HG02759 (cell line): ENCODE results near the gene CPTP.

Source experiments
- ATAC-seq: cut with Tn5 transposase; IDR thresholded peaks from one replicate; pipeline ENCODE4 v1.9.1; 2021; ENCODE audit warnings: mild to moderate bottlenecking, moderate library complexity; ENCODE audit not compliant: unreplicated experiment

The CPTP gene

GRCh38 chr1:1317420-1317819 lies 7.2 kb upstream of the CPTP start:
- no peak for ATAC-seq

DNA sequence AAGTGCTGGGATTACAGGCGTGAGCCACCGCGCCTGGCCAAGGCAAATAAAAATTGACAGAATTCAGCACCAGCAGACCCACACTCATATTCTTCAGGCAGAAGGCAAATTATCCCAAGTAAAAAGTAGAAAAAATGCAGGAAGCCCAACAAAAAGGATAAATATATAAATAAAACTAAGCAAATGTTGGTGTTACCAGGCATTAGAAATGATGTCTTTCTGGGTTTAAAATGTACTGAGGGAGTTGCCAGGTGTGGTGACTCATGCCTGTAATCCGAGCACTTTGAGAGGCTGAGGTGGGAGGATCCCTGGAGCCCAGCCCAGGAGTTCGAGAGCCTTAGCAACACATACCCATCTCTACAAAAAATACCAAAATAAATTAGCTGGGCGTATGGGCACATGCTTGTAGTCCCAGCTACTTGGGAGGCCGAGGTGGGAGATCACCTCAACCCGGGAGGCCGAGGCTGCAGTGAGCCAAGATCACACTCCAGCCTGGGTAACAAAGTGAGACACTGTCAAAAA lies 6.4 kb upstream of the CPTP start:
- no peak for ATAC-seq

GRCh38 chr1:1318777-1319645 lies 5.6 kb upstream of the CPTP start:
- ATAC-seq, result no peak

- ATAC-seq, result no peak
Measured at GRCh38 chr1:1319646-1319941, 5.0 kb upstream of the CPTP start.

DNA sequence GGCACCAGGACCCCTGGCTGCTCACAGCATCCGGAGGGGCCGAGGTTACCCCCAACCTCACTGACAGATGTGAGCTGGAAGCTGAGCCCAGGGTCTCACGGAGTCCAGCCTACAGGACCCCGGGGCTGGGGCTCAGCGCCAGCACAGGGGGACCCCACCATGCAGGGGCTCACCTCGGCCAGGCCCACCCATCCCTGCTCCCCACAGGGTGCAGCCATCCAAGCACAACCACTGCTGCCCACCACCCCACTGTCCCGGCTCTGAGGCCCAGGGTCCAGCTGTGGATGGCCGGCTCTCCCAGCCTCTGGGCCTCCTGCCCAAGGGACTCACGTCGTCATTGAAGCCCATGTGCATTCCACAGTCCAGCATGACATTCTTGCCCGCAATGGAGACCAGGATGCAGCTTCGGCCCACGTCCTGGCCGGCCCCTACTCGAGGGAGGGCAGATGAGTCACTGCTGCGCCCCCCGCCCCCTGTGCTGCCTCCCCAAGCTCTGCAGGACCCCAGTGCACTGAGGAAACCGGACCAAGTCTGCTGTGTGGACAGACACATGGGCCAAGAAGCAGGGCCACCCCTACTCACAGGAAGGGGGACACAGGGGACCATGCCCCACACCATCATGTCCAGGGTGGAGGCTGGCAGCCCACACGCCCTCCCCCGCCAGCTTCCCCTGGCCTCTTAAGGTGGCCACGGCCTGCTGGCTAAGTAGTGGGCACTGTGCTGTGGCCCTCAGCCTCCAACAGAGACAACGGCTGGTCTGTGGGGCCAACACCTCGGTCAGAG lies 3.7 kb upstream of the CPTP start:
- ATAC-seq, result no peak

DNA sequence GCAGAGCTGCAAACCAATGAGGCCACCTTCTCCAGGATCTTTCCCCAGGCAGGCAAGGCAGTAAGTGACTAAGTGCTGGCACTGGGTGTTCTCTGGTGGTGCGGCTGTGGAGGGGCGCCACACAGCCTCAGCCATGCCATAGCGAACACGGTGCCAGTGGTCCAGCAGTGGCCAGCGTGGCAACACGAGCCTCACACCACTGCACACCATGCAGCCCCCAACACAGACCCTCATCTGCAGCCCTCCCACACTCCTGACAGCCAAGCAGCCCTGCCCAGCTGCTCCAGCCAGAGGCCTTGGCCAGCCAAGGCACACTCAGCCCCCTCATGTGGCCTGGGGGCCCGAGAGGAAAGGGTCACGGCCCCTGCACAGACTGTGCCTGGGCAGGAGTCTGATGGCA lies 3.1 kb upstream of the CPTP start:
- no peak for ATAC-seq

DNA sequence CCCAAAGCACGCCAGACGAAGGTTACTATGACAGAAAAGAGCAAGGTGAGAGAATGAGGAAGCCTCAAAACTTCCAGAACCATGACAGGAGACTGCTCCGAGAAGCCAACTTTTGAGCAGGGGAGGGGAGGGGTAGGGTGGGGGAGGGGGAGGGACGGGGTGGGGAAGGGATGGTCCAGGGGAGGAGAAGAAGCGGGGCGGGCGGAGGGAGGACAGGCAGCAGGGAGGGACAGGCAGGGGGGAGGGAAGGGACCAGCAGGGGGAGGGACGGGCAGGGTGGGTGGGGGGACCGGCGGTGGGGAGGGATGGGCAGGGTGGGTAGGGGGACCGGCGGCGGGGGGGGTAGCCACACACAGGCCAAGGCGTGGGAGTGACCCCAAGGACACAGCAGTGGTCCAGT lies 2.2 kb upstream of the CPTP start:
- ATAC-seq, result no peak

GRCh38 chr1:1322952-1323351 lies 1.6 kb upstream of the CPTP start:
- no peak for ATAC-seq

- ATAC-seq, result no peak
Measured at GRCh38 chr1:1324084-1324523, 498 bp upstream of the CPTP start.

DNA sequence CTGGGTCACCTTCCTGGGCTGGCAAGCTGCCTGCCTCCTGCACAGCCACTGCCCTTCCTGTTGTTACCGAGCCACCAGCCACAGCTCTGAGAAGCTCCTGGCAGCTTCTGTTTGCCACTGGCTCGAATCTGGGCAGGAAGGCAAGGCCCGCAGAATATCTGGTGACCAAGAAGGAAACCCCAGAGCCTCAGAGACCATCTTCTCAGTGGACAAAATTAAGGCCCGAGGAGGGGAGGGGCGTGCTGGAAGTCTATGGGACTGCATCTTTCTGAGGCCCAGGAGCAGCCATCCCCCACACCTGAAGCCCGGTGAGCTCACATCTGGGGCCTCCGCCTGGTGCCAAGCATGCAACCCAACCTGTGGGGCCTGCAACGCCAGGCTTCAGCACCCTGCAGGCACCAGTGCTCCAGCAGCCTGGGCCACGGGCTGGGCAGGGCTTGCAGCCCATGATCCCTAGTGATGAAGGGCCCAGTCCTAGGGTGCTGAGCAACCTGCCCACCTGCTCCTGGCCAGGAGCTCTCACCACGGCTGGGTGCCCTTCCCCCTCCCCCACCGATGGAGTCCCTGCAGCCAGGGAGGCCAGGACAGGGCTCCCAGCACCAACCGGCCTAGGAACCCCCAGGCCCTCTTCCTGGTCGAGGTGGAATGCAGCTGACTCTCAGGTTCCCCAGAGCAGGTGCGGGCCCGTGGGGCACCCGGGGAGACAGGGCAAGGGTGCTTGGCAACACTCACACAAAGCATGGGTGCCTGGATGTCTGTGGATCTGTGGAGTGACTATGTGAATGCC lies 879 bp downstream of the CPTP start:
- no peak for ATAC-seq

- no peak for ATAC-seq
Measured at GRCh38 chr1:1326075-1326605, 1.5 kb downstream of the CPTP start.

DNA sequence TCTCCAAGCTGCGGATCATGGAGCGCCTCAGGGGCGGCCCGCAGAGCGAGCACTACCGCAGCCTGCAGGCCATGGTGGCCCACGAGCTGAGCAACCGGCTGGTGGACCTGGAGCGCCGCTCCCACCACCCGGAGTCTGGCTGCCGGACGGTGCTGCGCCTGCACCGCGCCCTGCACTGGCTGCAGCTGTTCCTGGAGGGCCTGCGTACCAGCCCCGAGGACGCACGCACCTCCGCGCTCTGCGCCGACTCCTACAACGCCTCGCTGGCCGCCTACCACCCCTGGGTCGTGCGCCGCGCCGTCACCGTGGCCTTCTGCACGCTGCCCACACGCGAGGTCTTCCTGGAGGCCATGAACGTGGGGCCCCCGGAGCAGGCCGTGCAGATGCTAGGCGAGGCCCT lies 2.7 kb downstream of the CPTP start:
- ATAC-seq, result no peak

GRCh38 chr1:1328254-1328653 lies 3.7 kb downstream of the CPTP start:
- ATAC-seq, result no peak

DNA sequence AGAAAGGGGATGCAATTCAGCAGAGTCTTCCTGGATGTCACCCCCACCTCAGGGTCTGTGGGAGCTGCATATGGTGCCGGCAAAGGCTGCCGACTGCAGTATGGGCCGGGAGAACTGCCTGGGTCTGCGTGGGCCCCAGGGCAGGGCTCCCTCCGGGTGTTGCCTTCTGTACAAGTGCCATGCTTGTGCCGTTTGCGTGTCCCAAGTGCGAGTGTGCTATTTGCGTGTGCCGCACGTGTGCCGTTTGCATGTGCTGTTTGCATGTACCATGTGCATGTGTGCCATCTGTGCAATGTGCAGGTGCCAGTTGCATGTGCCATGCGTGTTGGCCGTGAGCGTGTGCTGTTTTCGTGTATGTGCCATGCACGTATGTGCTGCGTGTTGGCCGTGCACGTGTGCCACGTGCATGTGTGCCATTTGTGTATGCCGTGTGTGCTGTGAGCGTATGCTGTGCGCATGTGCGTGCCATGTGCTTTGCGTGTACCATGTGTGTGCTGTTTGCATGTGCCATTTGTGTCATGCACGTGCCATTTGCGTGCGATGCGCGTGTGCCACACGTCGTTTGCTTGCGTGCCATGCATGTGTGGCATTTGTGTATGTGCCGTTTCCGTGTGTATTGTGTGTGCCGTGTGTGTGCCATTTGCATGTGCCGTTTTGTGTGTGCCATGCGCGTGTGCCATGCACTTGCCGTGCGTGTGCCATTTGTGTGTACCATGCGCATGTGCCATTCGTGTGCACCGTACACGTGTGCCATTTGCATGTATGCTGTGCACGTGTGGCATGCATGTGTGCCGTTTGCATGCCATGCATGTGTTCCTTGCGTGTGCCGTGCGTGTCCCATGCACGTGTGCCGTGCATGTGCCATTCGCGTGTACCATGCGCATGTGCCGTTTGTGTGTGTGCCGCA lies 5.0 kb downstream of the CPTP start:
- no peak for ATAC-seq

GRCh38 chr1:1330366-1331067 lies 5.9 kb downstream of the CPTP start:
- no peak for ATAC-seq

DNA sequence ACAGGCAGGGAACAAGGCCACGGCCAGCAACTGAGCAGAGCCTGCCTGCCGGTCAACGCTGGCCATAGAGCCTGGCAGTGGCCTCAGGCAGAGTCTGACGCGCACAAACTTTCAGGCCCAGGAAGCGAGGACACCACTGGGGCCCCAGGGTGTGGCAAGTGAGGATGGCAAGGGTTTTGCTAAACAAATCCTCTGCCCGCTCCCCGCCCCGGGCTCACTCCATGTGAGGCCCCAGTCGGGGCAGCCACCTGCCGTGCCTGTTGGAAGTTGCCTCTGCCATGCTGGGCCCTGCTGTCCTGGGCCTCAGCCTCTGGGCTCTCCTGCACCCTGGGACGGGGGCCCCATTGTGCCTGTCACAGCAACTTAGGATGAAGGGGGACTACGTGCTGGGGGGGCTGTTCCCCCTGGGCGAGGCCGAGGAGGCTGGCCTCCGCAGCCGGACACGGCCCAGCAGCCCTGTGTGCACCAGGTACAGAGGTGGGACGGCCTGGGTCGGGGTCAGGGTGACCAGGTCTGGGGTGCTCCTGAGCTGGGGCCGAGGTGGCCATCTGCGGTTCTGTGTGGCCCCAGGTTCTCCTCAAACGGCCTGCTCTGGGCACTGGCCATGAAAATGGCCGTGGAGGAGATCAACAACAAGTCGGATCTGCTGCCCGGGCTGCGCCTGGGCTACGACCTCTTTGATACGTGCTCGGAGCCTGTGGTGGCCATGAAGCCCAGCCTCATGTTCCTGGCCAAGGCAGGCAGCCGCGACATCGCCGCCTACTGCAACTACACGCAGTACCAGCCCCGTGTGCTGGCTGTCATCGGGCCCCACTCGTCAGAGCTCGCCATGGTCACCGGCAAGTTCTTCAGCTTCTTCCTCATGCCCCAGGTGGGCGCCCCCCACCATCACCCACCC lies 6.7 kb downstream of the CPTP start, which contains the start of gene TAS1R3:
Gene TAS1R3, plus strand, starts transcription at position 213 of the 898 bp plus-strand sequence. Its CDS starts 66 bp downstream, at position 279.
- ATAC-seq, result no peak

- ATAC-seq, result no peak
Measured at GRCh38 chr1:1332031-1332755, 7.6 kb downstream of the CPTP start.
